SU-DHL-6 (cell line): Measurements from ENCODE around the gene GNG7.

ENCODE experiments used
- H2AFZ ChIP-seq: fragments of 200-600 bp; sonication (generic); 2 replicates; pipeline ENCODE4 v1.6.1; 2014; ENCODE audit warnings: low read depth, mild to moderate bottlenecking, moderate library complexity, mixed read lengths, antibody characterized with exemption, low read length; ENCODE audit not compliant: severe bottlenecking
- H3F3A ChIP-seq: fragments of 200-600 bp; shearing (Covaris generic); 2 replicates; pipeline ENCODE4 v1.6.0; 2016; ENCODE audit warnings: antibody characterized with exemption, mild to moderate bottlenecking; ENCODE audit not compliant: insufficient read depth
- H3K27ac ChIP-seq: fragments of 200-600 bp; sonication (generic); 2 replicates; pipeline ENCODE4 v1.5.1; 2016; ENCODE audit warnings: low read depth, mild to moderate bottlenecking, low read length, moderate library complexity, mixed read lengths
- H3K27me3 ChIP-seq: fragments of 200-600 bp; sonication (generic), shearing (Covaris generic); 2 replicates; pipeline ENCODE4 v1.6.0; 2014; ENCODE audit warnings: mild to moderate bottlenecking, low read length
- H3K36me3 ChIP-seq: fragments of 200-600 bp; sonication (generic); 2 replicates; pipeline ENCODE4 v1.6.1; 2014; ENCODE audit warnings: mild to moderate bottlenecking, low read length, mixed read lengths
- H3K4me2 ChIP-seq: fragments of 300-600, 200-600 bp; shearing (Covaris generic), sonication (generic); 2 replicates; pipeline ENCODE4 v1.6.0; 2014; ENCODE audit warnings: low read length, low read depth, mild to moderate bottlenecking; ENCODE audit not compliant: poor library complexity, severe bottlenecking
- H3K4me3 ChIP-seq: fragments of 200-600 bp; sonication (generic); 2 replicates; pipeline ENCODE4 v1.5.1; 2014; ENCODE audit warnings: antibody characterized with exemption, low read length, mild to moderate bottlenecking, mixed read lengths; ENCODE audit not compliant: insufficient read depth, poor library complexity, severe bottlenecking
- H3K79me2 ChIP-seq: fragments of 200-600 bp; sonication (generic); 2 replicates; pipeline ENCODE4 v1.6.1; 2014; ENCODE audit warnings: mild to moderate bottlenecking, low read length, moderate library complexity; ENCODE audit not compliant: insufficient read depth
- H3K9ac ChIP-seq: fragments of 200-600 bp; sonication (generic); 2 replicates; pipeline ENCODE4 v1.7.0; 2014; ENCODE audit warnings: mild to moderate bottlenecking, low read length
- H3K9me2 ChIP-seq: fragments of 200-600 bp; sonication (generic); replicated peaks from 2 replicates; pipeline ENCODE4 v1.6.1; 2014; ENCODE audit warnings: low read length; ENCODE audit not compliant: insufficient read depth
- H3K9me3 ChIP-seq: fragments of 200-600 bp; sonication (generic); 2 replicates; pipeline ENCODE4 v1.6.1; 2014; ENCODE audit warnings: low read length, mixed read lengths; ENCODE audit not compliant: insufficient read depth
- H4K20me1 ChIP-seq: fragments of 200-600 bp; sonication (generic); 2 replicates; pipeline ENCODE4 v1.6.1; 2014; ENCODE audit warnings: low read depth, mild to moderate bottlenecking, antibody characterized with exemption, low read length, moderate library complexity, mixed read lengths
- EZH2phosphoT487 ChIP-seq: fragments of 200-600 bp; sonication (generic), shearing (Covaris generic); conservative IDR thresholded peaks from 2 replicates; pipeline ENCODE4 v1.6.1; 2018; ENCODE audit warnings: mild to moderate bottlenecking, antibody characterized with exemption, low read length, moderate library complexity, mixed read lengths
- TF ChIP-seq, protein P1 (sequence below): fragments of 200-600 bp; sonication (generic); IDR thresholded peaks from one replicate; pipeline ENCODE4 v1.5.1; 2017; ENCODE audit warnings: antibody characterized with exemption, mild to moderate bottlenecking, low read length, moderate library complexity; ENCODE audit not compliant: insufficient read depth, poor library complexity, severe bottlenecking

GNG7 gene

DNA sequence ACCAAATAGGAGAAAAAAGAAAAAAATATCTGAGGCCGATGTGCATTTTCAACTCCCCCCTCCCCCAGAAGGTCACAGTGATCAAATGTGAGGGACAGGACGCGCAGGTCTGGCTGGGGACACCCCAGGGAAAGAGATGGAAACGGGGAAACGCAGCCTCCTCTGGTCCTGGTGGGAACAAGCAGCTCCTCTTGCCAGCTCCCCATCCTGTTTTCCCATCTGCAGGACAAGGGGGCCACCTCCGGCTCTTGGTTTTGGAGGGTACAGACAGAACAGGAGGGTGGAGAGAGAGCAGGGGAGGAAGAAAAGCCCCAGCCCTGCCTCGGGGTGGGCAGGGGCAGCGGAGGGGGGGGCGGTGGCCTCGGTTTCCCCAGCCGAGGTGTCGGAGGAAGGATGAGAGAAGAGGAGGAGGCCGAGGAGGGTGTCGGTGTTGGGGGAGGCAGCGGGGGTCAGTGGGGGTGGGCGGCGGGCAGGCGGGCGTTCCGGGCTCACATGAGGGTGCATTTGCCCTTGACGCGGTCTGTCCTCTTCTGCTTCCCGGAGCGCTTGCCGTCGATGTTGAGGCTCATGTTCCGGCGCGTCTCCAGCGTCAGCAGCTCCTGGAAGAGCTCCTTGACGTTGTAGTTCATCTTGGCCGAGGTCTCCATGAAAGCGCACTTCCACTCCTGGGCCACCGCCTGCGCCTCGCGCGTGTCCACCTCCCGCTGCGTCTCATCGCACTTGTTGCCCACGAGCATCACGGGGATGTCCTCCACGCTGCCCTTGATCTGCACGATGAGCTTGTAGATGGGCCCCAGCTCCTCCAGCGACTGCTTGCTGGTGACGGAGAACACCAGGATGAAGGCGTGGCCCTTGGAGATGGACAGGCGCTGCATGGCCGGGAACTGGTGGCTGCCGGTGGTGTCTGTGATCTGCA lies 14.5 kb upstream of the GNG7 start:
- H3F3A ChIP-seq = no peaks in the 10 kb centered on the region
- H3K9me3 ChIP-seq = peaks cover 5% of the 10 kb centered on the region; the same call in 1 of the 2 replicates
- no peaks in the 10 kb centered on the region for H3K27me3 ChIP-seq
- no peak overlapping the region for H3K27ac ChIP-seq
- H3K4me3 ChIP-seq = no peak overlapping the region
- no peaks in the 10 kb centered on the region for H3K79me2 ChIP-seq
- no peak overlapping the region for H2AFZ ChIP-seq
- no peaks in the 10 kb centered on the region for H3K9me2 ChIP-seq
- H3K36me3 ChIP-seq = no peaks in the 10 kb centered on the region
- H4K20me1 ChIP-seq = no peaks in the 10 kb centered on the region
- no peak overlapping the region for H3K4me2 ChIP-seq
- H3K9ac ChIP-seq = no peak overlapping the region
- TF ChIP-seq, protein P1, sequence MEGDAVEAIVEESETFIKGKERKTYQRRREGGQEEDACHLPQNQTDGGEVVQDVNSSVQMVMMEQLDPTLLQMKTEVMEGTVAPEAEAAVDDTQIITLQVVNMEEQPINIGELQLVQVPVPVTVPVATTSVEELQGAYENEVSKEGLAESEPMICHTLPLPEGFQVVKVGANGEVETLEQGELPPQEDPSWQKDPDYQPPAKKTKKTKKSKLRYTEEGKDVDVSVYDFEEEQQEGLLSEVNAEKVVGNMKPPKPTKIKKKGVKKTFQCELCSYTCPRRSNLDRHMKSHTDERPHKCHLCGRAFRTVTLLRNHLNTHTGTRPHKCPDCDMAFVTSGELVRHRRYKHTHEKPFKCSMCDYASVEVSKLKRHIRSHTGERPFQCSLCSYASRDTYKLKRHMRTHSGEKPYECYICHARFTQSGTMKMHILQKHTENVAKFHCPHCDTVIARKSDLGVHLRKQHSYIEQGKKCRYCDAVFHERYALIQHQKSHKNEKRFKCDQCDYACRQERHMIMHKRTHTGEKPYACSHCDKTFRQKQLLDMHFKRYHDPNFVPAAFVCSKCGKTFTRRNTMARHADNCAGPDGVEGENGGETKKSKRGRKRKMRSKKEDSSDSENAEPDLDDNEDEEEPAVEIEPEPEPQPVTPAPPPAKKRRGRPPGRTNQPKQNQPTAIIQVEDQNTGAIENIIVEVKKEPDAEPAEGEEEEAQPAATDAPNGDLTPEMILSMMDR = no peak
- TF ChIP-seq EZH2phosphoT487 = no peak

DNA sequence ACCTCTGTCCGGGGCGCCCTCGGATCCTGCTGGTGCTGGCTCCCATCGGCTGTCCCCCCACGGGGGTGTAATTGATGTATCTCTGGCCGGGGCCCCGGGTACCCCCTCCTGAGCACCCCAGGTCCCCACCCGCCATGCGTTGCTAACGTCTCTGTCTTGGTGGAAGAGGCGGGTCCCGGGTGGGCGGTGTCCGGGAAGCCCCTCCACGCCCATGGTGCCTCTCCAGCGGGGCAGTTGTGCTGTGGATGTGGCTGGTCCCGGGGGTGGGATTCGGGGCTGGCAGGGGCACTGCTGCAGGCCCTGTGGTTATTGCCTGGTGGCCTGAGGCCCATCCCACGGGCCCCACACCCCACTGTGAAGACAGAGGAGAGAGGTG lies 13.8 kb upstream of the GNG7 start:
- Histone ChIP-seq H3F3A (no peaks in the 10 kb centered on the region), H4K20me1 (no peaks in the 10 kb centered on the region), H3K4me3 (no peak overlapping the region), H3K9me3 (peaks cover 5% of the 10 kb centered on the region; the same call in 1 of the 2 replicates), H3K79me2 (no peaks in the 10 kb centered on the region), H3K9me2 (no peaks in the 10 kb centered on the region), H3K4me2 (no peak overlapping the region), H3K27me3 (no peaks in the 10 kb centered on the region), H3K27ac (no peak overlapping the region), H2AFZ (no peak overlapping the region), H3K36me3 (no peaks in the 10 kb centered on the region), H3K9ac (no peak overlapping the region)
- no peak for TF ChIP-seq EZH2phosphoT487
- TF ChIP-seq, protein P1 = no peak

DNA sequence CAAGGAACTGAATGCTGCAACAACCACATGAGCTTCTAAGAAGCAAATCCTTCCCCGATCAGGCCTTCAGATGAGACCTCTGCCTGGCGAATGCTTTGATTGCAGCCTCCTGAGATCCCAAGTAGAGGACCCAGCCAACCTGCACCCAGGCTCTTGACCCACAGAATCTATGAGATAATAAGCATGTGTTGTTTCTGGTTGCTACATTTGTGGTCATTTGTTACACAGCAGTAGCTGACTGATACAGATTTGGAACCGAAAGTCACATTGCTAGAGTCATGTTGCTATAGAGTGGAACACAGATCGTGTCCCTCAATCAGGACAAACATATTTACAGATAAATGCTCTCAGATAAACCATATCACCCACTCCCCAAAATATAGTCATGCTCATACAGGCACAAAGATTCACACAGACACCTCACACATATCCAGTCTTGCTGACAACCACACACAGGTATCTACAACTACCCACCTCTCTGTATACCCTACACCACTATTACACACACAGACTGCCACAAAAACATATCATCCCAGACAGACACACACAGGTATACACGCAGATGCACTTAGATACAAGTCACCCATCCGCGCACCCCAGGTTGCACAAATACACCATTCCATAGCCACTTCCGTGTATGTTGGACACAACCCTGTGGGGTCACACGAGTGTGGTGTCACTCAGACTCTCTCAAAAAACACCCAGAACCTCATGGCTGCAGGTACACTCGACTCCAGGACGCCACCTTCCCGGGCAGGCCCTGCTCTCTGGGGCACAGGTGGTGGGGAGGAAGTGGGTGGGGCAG lies 13.2 kb upstream of the GNG7 start:
- no peak overlapping the region for H3K9ac ChIP-seq
- no peak overlapping the region for H2AFZ ChIP-seq
- no peaks in the 10 kb centered on the region for H4K20me1 ChIP-seq
- no peaks in the 10 kb centered on the region for H3K79me2 ChIP-seq
- no peaks in the 10 kb centered on the region for H3K36me3 ChIP-seq
- H3K27me3 ChIP-seq = no peaks in the 10 kb centered on the region
- H3F3A ChIP-seq = no peaks in the 10 kb centered on the region
- H3K4me2 ChIP-seq = no peak overlapping the region
- TF ChIP-seq, protein P1 = no peak
- no peak for TF ChIP-seq EZH2phosphoT487
- no peak overlapping the region for H3K4me3 ChIP-seq
- no peaks in the 10 kb centered on the region for H3K9me2 ChIP-seq
- H3K9me3 ChIP-seq = peaks cover 5% of the 10 kb centered on the region; the same call in 1 of the 2 replicates
- H3K27ac ChIP-seq = no peak overlapping the region
